ENCODE measurements around the gene ANKRD33.

The ANKRD33 gene

GRCh38 chr12:51937926-51938325 is 50.0 kb downstream of the ANKRD33 start:
- H3K36me3 ChIP-seq, result no peaks in the 10 kb centered on the region
- H3K4me1 ChIP-seq (ENCODE audit: control insufficient read depth in 1 of 2, insufficient read depth in 1 of 2, low read depth in 1 of 2, low read length in 1 of 2), result no peaks in the 10 kb centered on the region
- TF ChIP-seq, protein P1, sequence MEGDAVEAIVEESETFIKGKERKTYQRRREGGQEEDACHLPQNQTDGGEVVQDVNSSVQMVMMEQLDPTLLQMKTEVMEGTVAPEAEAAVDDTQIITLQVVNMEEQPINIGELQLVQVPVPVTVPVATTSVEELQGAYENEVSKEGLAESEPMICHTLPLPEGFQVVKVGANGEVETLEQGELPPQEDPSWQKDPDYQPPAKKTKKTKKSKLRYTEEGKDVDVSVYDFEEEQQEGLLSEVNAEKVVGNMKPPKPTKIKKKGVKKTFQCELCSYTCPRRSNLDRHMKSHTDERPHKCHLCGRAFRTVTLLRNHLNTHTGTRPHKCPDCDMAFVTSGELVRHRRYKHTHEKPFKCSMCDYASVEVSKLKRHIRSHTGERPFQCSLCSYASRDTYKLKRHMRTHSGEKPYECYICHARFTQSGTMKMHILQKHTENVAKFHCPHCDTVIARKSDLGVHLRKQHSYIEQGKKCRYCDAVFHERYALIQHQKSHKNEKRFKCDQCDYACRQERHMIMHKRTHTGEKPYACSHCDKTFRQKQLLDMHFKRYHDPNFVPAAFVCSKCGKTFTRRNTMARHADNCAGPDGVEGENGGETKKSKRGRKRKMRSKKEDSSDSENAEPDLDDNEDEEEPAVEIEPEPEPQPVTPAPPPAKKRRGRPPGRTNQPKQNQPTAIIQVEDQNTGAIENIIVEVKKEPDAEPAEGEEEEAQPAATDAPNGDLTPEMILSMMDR (IDR thresholded peaks at IDR 0.05), result no peak

GRCh38 chr12:51938726-51939125 is 50.8 kb downstream of the ANKRD33 start:
- Histone ChIP-seq H3K9me3 (no peaks in the 10 kb centered on the region), H3K27ac (no peak overlapping the region), H3K4me3 (ENCODE audit: low read depth in 1 of 2, low read length in 1 of 2) (no peak overlapping the region), H3K4me1 (ENCODE audit: control insufficient read depth in 1 of 2, insufficient read depth in 1 of 2, low read depth in 1 of 2, low read length in 1 of 2) (no peaks in the 10 kb centered on the region), H3K27me3 (no peaks in the 10 kb centered on the region), H3K36me3 (no peaks in the 10 kb centered on the region)
- TF ChIP-seq, protein P1 (IDR thresholded peaks at IDR 0.05), result no peak

More at GRCh38 chr12:51937926-51938325, 50.0 kb downstream of the ANKRD33 start:
- Histone ChIP-seq H3K27ac (no peak overlapping the region), H3K4me3 (ENCODE audit: low read depth in 1 of 2, low read length in 1 of 2) (no peak overlapping the region), H3K9me3 (no peaks in the 10 kb centered on the region), H3K27me3 (no peaks in the 10 kb centered on the region)

DNA sequence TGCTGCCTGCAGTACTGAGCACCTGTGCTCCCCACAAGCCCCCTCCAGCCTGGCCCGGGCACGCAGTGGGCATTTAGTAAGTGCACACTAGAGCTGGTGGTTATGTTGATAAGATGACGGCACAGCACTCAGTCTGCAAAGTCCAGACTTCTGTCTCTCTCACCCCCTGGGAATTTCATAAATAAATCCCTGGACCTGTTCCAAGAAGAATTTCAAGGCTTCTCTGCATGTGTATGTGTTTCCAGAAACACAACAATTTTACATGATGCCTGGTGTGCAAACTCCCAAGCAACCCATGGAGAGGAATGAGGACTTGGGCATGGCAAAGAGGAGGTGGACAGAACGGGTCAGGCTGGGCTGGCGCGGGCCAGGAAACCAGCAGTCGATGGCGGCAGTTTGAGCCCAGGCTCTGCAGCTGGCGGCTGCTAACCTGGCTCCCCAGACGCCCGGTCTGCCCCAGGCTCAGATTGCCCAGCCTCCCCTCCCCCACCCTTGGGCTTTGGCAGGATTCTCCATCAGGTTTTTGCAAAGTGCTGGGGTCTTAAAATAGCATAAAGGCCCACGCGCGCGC is 53.2 kb downstream of the ANKRD33 start:
- H3K9me3 ChIP-seq, result no peaks in the 10 kb centered on the region
- no peaks in the 10 kb centered on the region for H3K27me3 ChIP-seq
- H3K4me3 ChIP-seq (ENCODE audit: low read depth in 1 of 2, low read length in 1 of 2), result no peak overlapping the region
- no peaks in the 10 kb centered on the region for H3K4me1 ChIP-seq (ENCODE audit: control insufficient read depth in 1 of 2, insufficient read depth in 1 of 2, low read depth in 1 of 2, low read length in 1 of 2)
- no peak overlapping the region for H3K27ac ChIP-seq
- H3K36me3 ChIP-seq, result no peaks in the 10 kb centered on the region
- TF ChIP-seq, protein P1 (IDR thresholded peaks at IDR 0.05), result no peak

All from neutrophil (primary cell).